SU-DHL-6 (cell line): ENCODE measurements around the gene MAPK10.

Experiments
- CTCF ChIP-seq: fragments of 200-600 bp; sonication (generic); IDR thresholded peaks from one replicate; pipeline ENCODE4 v1.5.1; 2017; ENCODE audit warnings: antibody characterized with exemption, mild to moderate bottlenecking, low read length, moderate library complexity; ENCODE audit not compliant: insufficient read depth, poor library complexity, severe bottlenecking
- EZH2phosphoT487 ChIP-seq: fragments of 200-600 bp; sonication (generic), shearing (Covaris generic); conservative IDR thresholded peaks from 2 replicates; pipeline ENCODE4 v1.6.1; 2018; ENCODE audit warnings: mild to moderate bottlenecking, antibody characterized with exemption, low read length, moderate library complexity, mixed read lengths

GRCh38 chr4:86344127-86344526 is 15.7 kb downstream of the MAPK10 start:
- no peak for TF ChIP-seq CTCF
- TF ChIP-seq EZH2phosphoT487, result no peak
